ENCODE measurements around the gene PIK3CA. TPM values are rescaled to one million over a fixed set of nuclear protein-coding genes. Genes with fewer than 3 reads are reported as not detected.
A peak's percentile ranks its signal among the peaks of the same experiment; 100 is the strongest.

Gene PIK3CA
- total and polyA plus RNA-seq, 8 donors = 25.3 to 39.8 (median 32.2) TPM

- Histone ChIP-seq H3K9me3 (peaks cover 0 to 11% of the 10 kb centered on the region in 2 donors), H3K27ac (no peak overlapping the region), H3K36me3 (no peaks in the 10 kb centered on the region), H3K4me3 (no peak overlapping the region), H3K4me1 (peaks cover 0 to 10% of the 10 kb centered on the region in 2 donors), H3K27me3 (no peaks in the 10 kb centered on the region)
- ATAC-seq (no peak), DNase-seq (no peak)
- intact Hi-C loops (cut with DNase I) = no loop called here
- TF ChIP-seq CTCF (IDR thresholded peaks at IDR 0.05) = no peak
Measured at GRCh38 chr3:179175358-179175757, 27.2 kb downstream of the PIK3CA start.

- H3K4me1 ChIP-seq = peaks cover 0 to 32% of the 10 kb centered on the region in 2 donors
- H3K27me3 ChIP-seq = no peaks in the 10 kb centered on the region
- no peak overlapping the region for H3K27ac ChIP-seq
Measured at GRCh38 chr3:179177611-179178010, 29.5 kb downstream of the PIK3CA start.

DNA sequence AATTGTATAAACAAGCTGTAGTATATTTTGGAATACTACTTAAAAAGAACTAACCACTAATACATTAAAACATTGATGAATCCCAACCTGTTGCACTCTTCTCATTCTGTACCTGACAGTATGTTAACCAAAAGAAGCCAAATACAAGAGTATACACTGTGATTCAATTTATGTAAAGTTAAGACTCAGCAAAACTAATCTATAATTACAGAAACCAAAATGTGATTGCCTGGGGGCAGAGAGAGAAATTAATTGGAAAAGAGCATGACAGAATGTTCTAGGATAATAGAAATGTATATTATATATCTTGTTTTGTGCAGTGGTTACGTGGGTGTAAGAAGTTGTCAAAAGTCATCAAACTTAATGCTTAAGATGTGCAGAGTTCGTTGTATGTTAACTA lies 31.1 kb downstream of the PIK3CA start:
- intact Hi-C loops (cut with DNase I) = no loop called here
- H3K36me3 ChIP-seq = no peaks in the 10 kb centered on the region
- no peak overlapping the region for H3K27ac ChIP-seq
- no peaks in the 10 kb centered on the region for H3K27me3 ChIP-seq
- ATAC-seq = no peak
- H3K9me3 ChIP-seq = no peaks in the 10 kb centered on the region
- no peak overlapping the region for H3K4me3 ChIP-seq
- DNase-seq = no peak
- peaks cover 0 to 42% of the 10 kb centered on the region in 2 donors for H3K4me1 ChIP-seq
- no peak for TF ChIP-seq CTCF (IDR thresholded peaks at IDR 0.05)

More at GRCh38 chr3:179177611-179178010, 29.5 kb downstream of the PIK3CA start:
- Histone ChIP-seq H3K9me3 (no peaks in the 10 kb centered on the region), H3K4me3 (no peak overlapping the region), H3K36me3 (no peaks in the 10 kb centered on the region)
- intact Hi-C loops (cut with DNase I) = no loop called here
- DNase-seq (no peak), ATAC-seq (no peak)
- TF ChIP-seq CTCF (IDR thresholded peaks at IDR 0.05) = no peak

- H3K4me1 ChIP-seq = peaks cover 0 to 41% of the 10 kb centered on the region in 2 donors
- TF ChIP-seq CTCF (IDR thresholded peaks at IDR 0.05) = no peak
- intact Hi-C loops (cut with DNase I) = no loop called here
- H3K27me3 ChIP-seq = no peaks in the 10 kb centered on the region
- no peak overlapping the region for H3K4me3 ChIP-seq
- ATAC-seq (no peak), DNase-seq (no peak)
- H3K36me3 ChIP-seq = no peaks in the 10 kb centered on the region
- peak overlapping the region in 1 of 2 donors; percentile 74 for H3K27ac ChIP-seq
- no peaks in the 10 kb centered on the region for H3K9me3 ChIP-seq
Measured at GRCh38 chr3:179179979-179180759, 32.0 kb downstream of the PIK3CA start.

- intact Hi-C loops (cut with DNase I) = no loop called here
- Histone ChIP-seq H3K4me3 (no peak overlapping the region), H3K9me3 (no peaks in the 10 kb centered on the region), H3K27me3 (no peaks in the 10 kb centered on the region), H3K4me1 (peaks cover 0 to 38% of the 10 kb centered on the region in 2 donors), H3K36me3 (no peaks in the 10 kb centered on the region), H3K27ac (peak overlapping the region; percentile 6 to 74)
- ATAC-seq (peak; percentile 66), DNase-seq (no peak)
- no peak for TF ChIP-seq CTCF (IDR thresholded peaks at IDR 0.05)
Measured at GRCh38 chr3:179181021-179181472, 32.9 kb downstream of the PIK3CA start.
